Measurements from ENCODE around the gene COL15A1.

GRCh38 chr9:98929895-98930341 is 13.8 kb upstream of the COL15A1 start:
- TF ChIP-seq, protein P1, sequence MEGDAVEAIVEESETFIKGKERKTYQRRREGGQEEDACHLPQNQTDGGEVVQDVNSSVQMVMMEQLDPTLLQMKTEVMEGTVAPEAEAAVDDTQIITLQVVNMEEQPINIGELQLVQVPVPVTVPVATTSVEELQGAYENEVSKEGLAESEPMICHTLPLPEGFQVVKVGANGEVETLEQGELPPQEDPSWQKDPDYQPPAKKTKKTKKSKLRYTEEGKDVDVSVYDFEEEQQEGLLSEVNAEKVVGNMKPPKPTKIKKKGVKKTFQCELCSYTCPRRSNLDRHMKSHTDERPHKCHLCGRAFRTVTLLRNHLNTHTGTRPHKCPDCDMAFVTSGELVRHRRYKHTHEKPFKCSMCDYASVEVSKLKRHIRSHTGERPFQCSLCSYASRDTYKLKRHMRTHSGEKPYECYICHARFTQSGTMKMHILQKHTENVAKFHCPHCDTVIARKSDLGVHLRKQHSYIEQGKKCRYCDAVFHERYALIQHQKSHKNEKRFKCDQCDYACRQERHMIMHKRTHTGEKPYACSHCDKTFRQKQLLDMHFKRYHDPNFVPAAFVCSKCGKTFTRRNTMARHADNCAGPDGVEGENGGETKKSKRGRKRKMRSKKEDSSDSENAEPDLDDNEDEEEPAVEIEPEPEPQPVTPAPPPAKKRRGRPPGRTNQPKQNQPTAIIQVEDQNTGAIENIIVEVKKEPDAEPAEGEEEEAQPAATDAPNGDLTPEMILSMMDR (IDR thresholded peaks at IDR 0.05) = no peak
- TF ChIP-seq EZH2 (IDR thresholded peaks at IDR 0.05; ENCODE audit: borderline replicate concordance, insufficient read depth, low read depth, low read length, poor library complexity, severe bottlenecking) = no peak
